Stimulated activated CD8-positive, alpha-beta memory T cell treated with anti-CD3 and anti-CD28 coated beads, Interleukin-7, amount 100 ng/mL, for 24 hours (primary cell): ENCODE measurements around the gene MAP1LC3A.
"Not testable (repeated sequence)": the region's sequence is repeated elsewhere in the genome, so short reads cannot be mapped to it uniquely, and the experiment has no call there.

Source experiments
- DNase-seq: peaks from one replicate; pipeline ENCODE4 v3.0.0-alpha.2; 2020; ENCODE audit warnings: low read depth

The MAP1LC3A gene

DNA sequence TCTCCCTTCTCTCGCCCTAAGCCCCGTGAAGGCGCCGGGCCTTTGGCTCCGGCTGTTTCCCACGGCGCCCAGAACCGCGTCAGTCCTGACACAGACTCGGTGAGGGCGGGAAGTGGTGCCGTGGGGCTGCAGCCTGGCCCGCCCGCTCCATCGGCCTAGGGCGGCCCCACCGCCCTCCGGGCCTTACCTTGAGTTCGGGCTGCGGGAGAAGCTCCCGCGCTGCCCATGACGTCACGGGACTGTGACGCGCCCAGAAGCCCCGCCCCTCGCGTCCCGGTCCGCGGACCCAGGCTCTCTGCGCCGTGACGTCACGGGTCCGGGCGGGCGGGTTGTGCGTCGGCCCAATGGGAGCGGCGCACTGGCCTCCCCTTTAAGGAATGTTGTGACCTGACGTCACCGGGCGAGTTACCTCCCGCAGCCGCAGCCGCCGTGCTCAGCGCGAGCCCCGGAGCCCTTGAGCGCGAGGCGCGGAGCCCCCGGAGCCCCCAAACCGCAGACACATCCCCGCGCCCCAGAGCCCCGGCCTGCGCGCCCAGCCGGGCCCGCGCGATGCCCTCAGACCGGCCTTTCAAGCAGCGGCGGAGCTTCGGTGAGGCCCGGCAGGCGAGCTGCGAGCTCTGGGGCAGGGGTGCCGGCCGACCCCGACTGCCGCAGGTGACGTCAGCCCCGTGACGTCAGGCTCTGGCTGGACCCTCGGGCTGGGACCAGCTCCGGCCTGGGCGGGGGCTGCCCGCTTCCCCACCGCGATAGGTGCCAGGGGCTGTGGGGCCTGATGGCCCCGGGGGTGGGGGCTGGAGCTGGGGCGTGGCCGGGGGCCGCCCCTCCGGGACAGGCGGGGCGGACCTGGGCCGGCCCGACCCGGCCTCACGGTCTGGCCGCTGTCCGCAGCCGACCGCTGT lies at the start of gene MAP1LC3A:
Gene MAP1LC3A (plus strand): TSS at position 399 of the 899 bp plus-strand sequence. CDS start 151 bp downstream, at position 550.
- peak; percentile 89 for DNase-seq

DNA sequence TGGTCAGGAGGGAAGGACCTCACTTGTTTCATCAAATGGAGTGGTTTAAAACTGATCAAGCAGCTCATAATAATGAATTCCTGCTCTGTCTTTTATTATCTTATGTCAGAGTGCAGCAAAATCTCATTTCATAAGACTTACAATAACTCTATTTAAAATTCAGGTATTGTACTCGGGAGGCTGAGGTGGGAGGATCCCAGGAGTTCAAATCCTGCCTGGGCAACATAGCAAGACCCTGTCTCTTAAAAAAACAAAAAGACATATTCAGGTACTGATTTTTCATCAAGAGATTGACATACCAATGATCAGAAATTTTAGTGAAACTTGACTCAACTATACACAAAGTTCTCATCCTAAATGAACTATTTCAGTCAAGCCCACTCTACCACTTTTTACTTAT lies 47.9 kb upstream of the MAP1LC3A start:
- DNase-seq: no peak

DNA sequence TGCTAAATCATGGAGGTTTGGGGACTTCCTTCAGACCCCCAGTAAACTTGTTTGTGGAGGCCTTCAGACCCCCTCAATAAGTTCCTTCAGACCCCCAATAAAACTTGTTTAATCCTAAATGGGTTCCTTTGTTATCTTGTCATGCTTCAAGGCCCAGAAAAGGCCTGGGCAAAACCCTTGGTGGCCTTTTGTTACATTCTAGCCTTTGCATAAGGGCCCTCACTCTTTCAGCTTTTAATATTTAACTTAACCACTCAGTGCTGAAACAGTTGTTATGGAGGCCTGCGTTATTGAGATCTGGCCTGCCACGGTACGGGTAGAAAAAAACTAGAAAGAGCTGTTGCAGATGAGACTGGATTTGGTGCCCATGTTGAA lies 46.6 kb upstream of the MAP1LC3A start:
- no peak for DNase-seq

DNA sequence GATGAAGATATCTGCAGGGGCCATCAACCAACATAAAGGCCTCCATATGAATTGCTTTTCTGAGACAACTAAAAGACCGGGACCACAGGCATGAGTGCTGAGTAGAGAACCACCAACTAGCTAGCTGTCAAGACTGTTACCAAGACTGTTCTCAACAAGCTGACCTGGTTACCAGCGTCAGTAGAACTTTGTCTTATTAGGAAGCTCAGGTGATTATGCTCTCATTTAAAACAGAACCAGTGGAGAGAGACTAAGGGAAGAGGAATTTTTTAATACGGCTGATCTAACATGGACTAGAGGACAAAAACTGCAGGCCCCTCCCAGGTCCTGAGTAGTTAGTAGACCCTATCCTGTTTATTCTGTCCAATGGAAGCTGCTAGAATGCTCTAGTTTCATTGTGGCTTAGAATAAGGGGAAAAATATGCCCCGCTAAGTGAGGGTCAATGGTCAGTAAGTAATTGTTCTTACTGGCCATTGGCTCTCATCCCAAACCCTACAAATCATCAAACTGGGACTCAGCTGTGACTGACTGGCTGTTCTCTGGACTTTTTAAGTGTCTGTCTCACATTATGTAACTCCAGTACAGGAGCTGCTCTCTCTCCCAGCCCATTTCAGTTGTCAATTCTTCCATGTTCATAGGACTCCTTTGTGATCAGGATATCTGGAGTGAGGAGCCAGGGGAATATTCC lies 46.1 kb upstream of the MAP1LC3A start:
- DNase-seq: no peak

DNA sequence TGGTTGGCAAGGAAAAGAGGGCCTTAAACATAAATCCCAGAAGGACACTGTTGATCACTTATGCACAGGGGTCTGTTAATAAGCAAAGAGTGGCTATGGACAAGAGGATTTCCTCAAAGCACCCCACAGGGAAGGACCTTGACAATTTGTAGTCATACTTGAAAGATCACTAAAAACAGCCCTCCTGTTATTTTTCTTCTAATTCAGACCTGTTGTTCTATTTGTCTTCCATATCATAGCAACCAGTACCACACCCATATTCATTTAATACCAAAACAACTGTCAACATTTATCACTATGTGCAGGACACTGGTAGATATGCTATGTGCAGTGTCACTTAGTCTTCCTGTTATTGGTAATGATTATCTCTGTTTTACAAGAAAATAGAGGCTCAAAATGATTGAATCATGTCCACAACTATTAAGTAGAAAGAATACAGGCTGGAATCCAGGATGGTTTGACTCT lies 45.5 kb upstream of the MAP1LC3A start:
- DNase-seq: no peak

DNA sequence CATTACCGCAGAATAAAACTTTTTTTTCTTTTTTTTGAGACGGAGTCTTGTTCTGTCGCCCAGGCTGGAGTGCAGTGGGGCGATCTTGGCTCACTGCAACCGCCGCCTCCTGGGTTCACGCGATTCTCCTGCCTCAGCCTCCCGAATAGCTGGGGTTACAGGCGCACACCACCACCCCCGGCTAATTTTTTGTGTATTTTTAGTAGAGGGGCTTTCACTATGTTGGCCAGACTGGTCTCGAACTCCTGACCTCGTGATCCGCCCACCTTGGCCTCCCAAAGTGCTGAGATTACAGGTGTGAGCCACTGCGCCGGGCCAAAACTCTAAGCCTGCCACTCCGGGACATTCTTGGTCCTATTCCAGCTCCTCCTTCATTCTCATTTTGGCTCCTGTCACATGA lies 44.5 kb upstream of the MAP1LC3A start:
- not testable (repeated sequence) for DNase-seq

DNA sequence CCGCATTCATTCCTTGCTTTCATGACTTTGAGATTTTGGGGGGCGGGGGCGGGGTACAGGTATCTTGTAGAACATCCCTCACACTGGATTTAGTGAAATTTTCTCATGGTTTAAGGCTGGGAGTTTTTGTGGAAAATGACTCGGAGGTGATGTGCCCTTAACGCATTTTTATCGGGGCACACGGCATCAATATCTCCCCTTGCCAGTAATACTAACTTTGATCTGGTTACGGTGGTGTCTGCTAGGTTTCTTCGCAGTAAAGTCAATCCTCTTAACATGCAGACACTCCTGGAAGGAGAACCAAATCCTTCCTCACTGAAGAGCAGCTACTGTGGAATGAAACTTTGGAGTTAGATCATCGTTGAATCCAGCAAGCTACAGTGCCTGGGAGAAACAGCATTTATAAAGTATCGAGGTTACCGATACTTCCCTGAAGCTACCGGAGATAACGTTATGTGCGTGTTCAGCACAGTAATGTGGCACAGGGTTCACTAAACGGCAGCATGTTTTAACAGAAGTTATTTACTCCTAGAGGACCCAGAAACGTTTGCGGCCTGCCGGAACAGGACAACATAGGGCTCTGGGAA lies 43.5 kb upstream of the MAP1LC3A start:
- no peak for DNase-seq

DNA sequence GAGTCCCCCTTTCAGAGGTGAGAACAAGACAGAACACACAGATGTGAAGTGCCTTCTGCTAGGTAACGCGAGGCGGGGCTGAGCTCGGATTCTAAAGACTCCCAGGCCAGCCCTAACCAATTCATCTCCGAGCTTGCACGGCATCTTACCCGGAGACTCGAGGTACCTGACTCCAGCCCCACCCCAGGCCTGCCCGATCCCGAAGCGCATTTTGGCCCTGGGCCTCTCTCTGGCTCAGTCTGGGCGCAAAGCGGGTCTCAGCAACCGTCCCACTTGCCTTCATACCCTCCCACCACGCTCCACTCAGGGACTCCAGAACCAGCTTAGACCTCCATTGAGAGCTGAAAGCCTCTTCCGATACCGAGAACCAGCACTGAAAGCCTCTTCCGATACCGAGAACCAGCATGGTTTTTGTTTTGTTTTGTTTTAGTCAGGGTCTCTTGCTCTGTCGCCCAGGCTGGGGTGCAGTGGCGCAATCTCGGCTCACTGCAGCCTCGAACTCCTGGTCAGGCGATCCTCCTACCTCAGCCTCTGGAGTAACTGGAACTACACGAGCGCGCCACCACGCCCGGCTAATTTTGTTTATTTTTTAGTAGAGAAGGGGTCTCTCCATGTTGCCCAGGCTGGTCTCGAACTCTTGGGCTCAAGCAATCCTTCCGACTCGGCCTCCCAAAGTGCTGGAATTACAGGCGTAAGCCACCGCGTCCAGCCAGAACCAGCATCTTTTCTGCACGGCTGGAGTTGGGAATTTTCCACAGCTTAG lies 42.9 kb upstream of the MAP1LC3A start:
- DNase-seq: peak; percentile 40

DNA sequence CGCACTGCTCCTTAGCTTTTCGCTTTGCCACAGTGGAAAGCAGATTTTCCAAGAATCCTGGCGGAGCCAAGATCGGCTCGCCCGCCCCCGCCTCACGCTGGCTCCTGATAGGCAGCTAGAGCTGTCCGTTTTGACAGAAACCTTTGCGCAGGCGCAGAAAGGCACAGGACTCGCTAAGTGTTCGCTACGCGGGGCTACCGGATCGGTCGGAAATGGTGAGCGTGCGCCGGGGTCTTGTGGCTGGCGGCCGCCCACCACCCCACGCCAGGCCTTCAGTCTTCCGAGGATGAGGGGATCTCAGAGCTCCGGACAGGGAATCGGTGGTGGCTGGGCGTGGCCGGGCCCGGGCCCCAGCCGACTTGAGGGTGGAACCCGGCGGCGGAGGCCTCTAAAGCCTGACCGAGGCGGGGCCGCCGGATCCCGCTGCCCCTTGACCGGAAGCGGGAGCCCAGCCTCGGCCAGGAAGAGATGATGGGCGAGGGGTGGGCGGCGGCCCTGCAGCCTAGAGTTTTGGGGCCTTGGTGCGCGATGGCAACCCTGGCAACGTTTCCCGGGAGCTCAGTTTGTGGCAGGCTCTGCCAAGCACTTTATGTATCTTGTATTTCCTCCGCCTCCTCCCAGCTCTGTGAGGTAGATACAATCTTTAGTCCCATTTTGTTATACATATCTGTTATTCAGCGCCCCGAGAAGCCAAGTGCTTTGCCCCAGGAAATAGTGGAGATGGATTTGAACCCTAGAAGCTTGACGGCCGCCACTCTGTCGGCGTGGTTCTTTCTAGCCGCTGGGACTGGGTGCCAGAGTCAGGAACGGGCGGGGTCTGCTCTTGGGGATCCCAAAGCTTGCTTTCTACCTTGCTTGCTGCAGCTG lies 42.0 kb upstream of the MAP1LC3A start, which contains the start of gene DYNLRB1:
Gene DYNLRB1 (plus strand): TSS at position 176 of the 867 bp plus-strand sequence. CDS start 37 bp downstream, at position 213.
- DNase-seq: peak; percentile 90

DNA sequence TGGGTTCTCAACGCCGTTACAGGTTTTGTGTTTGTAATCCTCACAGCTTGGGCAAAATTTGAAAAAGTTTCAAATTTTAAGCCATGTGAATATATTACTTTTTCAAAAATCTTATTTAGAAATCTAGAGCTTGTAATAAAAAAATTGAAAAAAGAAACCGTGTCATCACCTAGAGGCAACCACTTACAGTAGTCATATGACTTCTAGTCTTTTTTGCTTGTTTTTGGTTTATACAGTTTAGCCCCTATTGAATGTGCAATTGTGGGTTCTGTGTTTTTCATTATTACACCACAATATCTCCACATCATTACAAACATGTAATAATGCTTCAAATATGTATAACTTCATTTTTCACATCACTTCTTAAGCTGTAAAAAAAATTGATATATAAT lies 41.4 kb upstream of the MAP1LC3A start:
- no peak for DNase-seq

DNA sequence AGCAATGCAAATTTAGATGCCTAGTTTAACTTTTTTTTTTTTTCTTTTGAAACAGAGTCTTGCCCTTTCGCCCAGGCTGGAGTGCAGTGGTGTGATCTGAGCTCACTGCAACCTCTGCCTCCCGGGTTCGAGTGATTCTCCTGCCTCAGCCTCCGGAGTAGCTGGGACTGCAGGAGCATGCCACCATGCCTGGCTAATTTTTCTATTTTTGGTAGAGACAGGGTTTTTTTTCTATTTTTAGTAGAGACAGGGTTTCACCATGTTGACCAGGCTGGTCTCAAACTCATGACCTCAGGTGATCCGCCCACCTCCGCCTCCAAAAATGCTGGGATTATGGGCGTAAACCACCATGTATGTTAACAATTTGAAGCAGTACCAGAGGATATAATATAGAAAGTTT lies 39.7 kb upstream of the MAP1LC3A start:
- DNase-seq: not testable (repeated sequence)

DNA sequence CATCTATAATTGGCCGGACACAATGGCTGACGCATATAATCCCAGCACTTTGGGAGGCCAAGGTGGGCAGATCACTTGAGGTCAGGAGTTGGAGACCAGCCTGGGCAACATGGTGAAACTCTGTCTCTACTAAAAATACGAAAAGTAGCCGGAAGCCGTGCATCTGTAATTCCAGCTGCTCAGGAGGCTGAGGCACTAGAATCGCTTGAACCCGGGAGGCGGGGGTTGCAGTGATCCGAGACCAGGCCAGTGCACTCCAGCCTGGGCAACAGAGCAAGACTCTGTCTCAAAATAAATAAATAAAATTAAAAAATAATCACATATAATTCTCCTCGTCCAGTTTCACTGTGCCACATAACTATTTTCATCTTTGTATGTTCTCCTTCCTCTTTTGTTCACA lies 38.7 kb upstream of the MAP1LC3A start:
- DNase-seq: not testable (repeated sequence)

DNA sequence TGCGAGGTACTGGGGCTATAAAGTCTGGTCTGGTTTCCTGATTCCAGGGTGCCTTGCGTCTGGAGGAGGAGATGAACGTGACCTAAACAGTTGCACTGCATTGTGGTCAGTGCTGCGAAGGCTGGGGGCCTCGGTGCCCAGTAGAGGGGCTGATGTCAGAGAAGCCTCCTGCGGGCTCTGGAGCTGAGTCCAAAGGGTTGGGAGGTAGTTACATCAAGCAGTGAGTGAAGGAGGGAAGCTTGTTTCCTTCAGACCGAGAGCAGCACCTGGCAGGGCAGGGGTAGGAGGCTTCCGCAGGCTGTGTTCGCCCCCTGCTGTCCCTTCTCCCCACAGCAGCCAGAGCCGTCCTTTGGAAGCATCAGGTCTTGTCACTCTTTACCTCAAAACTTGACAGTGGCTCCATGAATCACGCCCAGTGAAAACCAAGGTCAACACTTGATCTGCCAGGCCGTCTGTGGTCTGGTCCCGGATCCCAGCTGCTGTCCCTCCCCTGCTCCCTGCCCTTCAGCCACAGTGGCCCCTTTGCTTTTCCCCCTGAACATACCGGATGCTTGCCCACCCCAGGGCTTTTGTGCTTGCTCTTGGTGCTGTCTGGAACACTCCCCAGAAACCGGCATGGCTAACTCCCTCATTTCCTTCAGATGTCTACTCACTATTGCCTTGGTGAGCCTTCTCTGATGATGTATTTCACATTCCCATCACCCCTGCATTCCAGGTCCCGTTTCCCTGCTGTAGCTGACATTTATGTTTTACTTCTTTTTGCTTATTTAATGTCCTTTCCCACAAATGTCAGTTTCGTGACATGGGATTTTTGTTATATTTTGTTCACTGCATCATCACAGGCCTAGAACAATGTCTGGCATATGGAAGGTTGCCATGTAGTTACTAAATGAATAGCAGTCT lies 35.3 kb upstream of the MAP1LC3A start:
- DNase-seq: no peak

DNA sequence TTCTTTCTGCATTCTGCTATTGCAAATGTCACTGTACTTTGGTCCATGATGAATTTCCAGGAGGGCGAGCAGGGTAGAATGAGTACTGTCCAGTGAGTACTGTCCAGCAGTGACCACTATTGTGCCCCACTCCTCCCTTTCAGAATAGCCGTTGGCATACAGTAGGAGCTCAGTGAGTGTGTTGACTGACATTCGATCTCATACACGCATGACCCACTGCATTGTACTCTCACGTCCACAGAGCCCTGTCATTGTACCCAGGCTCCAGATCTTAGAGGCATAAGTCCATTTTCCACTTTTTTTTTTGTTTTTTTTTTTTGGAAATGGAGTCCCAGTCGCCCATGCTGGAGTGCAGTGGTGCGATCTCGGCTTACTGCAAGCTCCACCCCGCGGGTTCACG lies 34.1 kb upstream of the MAP1LC3A start:
- DNase-seq: no peak

DNA sequence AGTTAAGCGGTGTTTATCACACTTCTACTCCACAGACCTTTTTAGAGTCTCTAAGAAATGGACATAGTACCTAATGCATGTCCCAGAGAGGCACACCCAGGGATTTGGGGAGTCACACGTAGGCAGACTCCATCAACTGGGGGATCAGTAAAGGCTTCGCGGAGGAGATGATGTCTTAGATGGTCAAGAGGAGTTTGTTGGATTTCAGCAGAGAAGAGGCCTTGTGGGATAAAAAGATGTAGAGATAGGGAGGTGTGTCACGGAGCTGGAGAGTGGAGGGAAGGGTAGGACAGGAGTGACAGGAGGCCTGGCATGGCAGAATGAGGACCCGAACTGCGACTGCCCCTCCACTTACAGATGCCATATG lies 33.2 kb upstream of the MAP1LC3A start:
- DNase-seq: no peak

DNA sequence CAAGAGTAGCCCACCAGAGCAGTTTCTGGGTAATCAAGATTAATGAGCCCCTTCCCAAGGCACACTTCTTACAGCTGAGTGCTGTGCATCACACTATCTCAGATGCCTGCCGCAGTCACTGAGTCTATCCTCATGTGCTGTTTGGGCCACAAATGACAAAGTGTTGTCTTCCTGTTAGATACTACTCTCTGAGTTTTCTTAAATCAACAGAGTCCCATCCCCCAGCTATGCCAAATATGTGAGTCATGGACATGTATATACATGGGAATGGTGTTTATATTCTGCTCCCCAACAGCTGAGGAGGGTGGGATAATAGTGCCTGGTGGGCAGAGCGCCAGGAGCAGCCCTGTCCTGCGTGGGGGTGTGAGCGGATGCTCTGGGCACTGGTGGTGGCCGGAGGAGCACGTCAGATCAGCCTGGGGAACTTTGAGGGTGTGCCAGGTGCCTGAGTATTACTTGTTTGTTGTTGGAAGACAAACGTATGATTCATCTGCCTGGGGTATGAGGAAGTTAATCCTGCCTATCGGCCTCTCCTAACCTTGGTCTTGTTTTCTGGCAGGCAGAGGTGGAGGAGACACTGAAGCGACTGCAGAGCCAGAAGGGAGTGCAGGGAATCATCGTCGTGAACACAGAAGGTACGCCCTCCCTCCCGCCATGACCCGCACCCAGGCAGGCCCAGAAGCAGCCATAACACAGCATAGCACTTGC lies 32.7 kb upstream of the MAP1LC3A start:
- DNase-seq: no peak

DNA sequence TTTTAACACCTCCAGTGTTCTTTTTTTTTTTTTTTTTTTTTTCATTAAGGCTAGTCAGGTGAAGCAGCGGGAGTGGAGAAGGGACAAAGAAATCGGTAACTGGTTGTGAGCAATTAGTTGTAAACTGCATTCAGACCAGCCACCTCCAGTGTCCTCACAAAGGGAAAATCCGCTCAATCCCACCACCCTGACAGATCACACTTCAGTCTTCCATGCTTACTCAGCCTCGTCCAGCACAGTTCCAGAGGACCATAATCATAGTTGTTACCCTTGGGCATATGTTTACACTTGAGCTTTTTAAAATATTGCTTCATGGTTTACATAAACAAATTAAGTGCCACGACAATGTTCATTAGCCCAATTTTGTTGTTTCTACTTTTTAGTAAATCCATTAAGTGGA lies 32.1 kb upstream of the MAP1LC3A start:
- no peak for DNase-seq

DNA sequence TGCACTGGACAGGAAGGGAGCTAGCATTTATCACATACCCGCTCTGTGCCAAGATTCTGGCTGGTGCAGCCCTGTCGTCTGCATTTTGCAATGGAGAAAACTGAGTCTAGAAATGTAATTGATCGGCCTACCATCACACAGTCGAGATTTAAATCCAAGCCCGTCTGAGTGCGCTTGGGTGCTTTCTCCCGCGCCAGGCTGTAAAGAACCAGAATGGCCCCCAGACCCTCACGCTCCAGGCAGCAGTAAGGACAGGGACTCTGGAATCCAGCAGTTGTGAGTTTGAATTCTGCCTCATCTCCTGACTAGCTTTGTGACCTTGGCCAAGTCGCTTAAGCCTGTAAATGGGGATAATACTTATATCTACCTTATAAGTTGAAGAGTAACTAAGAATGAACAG lies 31.5 kb upstream of the MAP1LC3A start:
- DNase-seq: no peak

DNA sequence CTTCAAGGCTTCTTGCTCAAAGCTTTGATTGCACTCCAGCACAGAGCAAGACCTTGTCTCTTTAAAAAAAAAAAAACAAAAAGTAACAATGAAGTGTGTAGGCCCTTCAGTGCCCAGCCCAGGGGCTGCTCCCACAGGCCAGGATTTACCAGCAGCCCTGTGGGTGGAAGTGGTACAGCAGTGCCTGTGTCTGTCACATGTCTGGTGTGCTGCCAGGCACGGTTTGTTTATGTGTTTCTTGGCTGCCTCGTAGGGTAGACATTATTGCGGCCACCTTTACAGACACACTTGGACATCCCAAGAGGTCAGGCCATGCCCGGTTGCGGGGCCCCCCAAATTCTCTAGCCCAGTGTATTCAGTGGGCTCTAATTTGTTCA lies 29.6 kb upstream of the MAP1LC3A start:
- DNase-seq: no peak
